GM19099 (cell line): ENCODE measurements around the gene MANEAL.

ENCODE experiments used
- POLR2A ChIP-seq: IDR thresholded peaks from 3 replicates; pipeline ENCODE4 v1.6.1; 2011; ENCODE audit warnings: low read depth; ENCODE audit not compliant: insufficient read length; ENCODE audit errors: extremely low read depth

Gene MANEAL

DNA sequence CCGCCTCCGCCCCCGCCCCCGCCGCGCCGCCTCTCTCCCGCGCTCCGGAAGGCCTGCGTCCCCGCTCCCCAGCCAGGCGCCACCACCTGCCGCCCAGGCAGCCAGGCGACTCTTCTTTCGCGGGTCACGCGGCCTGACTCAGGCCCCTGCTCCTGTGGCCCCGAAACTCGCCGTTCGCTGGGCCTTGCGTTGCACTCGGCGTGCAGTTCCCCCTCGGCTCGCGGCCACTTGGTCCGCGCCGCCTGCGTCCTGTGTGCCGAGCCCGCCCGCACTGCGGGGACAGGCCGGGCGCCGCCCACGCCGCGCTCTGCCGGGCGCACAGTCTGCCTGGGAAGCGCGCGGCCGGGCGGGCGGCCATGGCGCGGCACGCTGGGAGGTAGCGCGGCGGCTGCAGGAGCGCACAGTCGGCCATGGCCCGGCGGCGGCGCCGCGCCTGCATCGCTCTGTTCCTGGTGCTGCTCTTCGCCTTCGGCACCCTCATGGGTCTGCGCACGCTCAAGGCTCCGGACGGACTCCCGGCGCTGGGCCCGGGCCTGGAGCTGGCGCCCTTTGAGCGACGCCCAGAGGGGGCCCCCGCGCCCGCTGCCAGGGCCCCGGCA, at the start of gene MANEAL:
TSS of gene MANEAL (plus strand) at position 75 of the 599 bp plus-strand sequence. CDS start at position 411, 336 bp downstream.
- TF ChIP-seq POLR2A, result peak; percentile 31

GRCh38 chr1:37746806-37747205, 46.8 kb upstream of the MANEAL start:
- no peak for TF ChIP-seq POLR2A

GRCh38 chr1:37748565-37748964, 45.1 kb upstream of the MANEAL start:
- TF ChIP-seq POLR2A, result no peak

DNA sequence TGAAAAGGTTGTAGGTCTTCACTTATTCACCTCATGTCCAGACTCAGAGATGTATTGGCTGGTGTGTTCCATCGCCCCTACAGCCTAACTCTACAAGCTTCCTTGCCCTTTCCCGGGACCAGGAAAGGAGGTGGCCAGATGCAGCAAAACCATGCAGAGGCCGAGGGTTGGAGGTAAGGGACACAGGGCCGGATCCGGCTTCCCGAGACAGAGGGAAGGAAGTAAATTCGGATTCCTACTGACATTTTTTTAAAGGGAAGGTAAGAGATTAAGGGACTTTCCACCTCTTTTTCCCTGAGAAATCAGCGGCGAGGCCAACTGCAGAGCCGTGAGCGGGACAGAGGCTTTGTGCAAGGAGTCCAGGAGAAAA, 41.4 kb upstream of the MANEAL start:
- TF ChIP-seq POLR2A, result no peak

- TF ChIP-seq POLR2A, result no peak
Observed at GRCh38 chr1:37752583-37753471, 40.8 kb upstream of the MANEAL start.

DNA sequence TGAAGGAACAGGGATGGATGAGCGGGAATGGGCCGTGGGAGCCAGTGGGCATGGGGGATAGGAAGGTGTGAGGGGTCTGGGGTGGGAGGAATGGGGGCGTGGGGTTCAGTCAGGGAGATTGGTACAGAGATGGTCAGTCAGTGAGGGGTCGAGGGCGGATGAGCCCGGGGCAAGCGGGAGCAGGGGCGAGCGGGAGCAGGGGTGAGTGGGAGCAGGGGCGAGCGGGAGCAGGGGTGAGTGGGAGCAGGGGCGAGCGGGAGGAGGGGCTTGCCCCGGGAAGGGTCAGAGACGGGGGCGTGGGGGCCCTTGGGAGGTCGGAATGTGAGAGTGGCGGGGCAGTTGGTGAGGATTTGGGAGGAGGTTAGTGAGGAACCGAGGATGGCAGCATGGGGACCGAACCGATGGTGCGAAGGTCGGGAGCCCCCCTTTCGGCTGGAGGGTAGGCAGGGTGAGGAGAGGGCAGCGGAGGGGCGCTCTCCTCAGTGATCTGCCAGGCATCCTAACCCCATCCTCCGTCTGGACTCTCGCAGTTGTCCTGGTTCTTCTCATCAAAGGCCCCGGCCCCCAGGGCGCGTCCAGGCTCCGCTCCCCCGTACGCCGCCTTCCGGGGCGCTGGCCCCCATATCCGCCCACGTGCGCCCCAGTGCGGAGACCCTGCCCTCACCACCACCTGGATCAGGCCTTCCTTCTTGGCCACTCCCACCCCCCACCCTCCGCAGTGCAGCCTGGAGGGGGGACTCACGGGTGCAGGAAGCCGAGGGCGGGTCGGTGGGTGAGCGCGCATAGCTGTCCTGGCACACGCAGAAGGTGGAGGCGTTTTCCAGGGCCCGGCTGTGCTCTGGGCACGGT, 40.0 kb upstream of the MANEAL start:
- TF ChIP-seq POLR2A, result no peak

- TF ChIP-seq POLR2A, result no peak
Observed at GRCh38 chr1:37755290-37755689, 38.4 kb upstream of the MANEAL start.

DNA sequence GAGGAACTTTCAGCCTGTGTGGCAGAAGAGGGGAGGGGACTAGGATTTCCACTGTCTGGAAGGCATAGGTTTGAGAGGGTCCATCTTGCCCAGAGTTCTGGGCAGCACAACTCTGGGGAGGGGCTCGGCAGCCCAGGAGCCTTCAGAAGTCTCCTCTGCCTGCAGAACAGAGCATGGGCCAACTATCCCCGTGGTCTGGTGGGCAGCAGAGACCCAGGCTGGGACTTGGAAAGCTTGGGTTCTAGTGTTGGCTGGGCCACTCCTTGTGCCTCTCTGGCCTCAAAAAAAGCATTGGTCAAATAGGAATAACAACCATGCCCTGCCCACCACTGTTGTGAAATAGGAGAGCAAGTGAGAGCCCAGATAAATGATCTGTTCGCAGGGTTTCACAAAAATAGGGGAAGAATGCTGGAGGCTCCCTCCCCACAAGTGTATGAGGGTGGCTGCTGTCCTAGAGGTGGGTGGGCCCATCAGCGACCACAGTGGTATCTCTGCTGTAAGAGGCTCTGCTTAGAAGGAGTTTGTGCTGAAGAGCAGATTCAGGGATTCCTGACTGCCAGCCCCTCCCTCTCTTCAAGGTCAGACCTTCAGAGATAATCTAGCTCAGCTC, 37.6 kb upstream of the MANEAL start:
- no peak for TF ChIP-seq POLR2A

GRCh38 chr1:37759451-37759850, 34.2 kb upstream of the MANEAL start:
- TF ChIP-seq POLR2A, result no peak

DNA sequence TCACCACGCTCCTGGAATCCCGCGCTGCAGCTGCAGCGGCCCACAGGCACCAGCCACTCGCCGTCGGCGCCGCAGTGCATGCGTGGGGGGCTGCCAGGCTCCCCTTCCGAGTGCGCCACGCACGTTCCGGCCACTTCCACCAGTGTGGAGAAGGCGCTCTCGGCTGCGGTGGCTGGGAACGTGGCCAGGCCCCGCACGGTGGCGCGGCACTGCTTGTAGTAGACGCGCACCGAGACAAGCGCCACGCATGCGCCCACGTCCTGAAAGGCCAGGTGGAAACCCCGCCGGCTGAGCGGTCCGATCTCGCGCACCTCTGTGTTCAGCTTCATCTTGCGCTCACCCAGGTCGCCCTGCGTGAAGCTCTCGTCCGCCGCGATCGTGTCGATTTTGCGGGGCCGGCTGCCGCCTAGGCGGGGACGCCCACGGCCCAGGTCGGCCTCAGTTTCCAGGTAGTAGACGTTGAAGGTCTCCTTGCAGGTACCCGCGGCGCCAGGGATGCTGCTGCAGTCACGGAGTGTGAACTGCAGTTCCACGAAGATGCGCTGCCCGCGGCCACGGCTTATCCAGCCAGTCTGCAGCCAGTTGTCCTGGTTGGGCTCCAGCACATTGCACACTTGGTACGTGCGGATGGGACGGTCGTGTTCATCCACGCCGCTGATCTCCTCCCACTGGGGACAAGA, 32.1 kb upstream of the MANEAL start:
- no peak for TF ChIP-seq POLR2A

DNA sequence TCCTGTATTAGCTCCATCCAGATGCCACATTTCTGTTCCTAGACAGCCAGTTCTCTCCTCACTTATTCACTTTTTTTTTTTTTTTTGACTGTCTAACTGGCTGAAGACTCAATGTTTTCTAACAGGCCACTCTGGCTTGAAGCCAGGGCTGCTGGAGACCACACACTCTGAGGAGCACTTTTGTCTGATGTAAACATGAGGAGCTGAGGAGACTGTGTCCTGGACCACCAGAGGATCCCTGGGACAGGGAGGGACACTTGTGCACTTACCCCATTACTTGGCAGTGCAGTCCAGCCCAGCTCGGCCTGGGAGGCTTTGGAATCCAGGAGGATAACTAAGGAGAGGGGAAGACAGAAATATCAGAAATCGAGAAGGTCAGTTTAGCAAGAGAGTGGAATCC, 31.1 kb upstream of the MANEAL start:
- no peak for TF ChIP-seq POLR2A

DNA sequence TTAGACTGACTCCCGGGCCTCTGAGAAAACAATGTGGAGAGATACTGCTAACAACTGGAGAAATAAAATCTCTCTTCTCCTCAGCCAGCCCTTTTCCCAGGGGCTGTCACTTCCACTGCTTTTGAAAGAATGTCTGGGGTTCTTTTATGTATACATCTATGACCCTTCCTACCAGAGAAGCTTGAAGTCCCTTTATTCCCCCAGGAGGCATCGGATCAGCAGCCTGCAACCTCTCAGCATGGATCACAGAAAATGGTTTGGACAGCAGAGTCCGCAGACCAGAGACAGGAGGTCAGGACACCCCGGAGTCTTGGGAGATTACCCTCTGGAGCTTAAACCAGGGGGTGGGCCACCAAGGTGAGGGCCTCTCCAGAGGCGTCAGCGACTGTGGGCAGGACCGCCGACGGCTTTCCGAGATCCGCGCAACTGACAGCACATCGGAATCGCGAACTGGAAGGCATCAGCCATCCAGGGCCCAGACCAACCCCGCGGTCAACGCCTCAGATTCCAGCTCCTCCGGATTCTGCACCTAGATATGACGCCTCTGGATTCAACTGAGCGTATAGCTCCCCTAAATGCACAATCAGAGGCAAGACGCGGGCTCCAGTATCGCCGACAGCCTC, 29.7 kb upstream of the MANEAL start:
- TF ChIP-seq POLR2A, result no peak

DNA sequence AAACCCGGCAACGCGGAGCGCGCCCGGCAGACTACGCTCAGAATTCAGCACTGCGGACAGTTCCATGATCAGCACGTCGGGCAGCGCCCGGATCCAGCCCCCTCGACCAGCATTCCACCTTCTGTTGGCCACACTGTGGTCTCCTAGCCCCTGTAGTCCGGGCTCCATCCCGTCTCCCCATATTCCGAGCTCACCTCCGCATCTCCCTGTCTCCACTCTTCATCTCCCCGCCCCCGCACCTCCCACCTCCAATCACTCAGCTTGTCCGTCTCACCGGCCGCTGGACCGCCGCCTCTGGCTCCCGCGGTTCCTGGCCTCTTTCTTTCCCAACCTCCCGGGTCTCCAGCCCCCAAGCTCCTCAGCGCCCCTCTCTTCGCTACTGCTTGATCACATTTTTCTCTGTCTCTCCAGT, 29.2 kb upstream of the MANEAL start:
- TF ChIP-seq POLR2A, result no peak

- TF ChIP-seq POLR2A, result no peak
Observed at GRCh38 chr1:37764888-37765441, 28.7 kb upstream of the MANEAL start, which contains the start of gene EPHA10. EPHA10 (minus strand) TSS chr1:37765120; CDS start chr1:37765066, 54 bp downstream.
